ENCODE data around the gene NCMAP.

Gene NCMAP

DNA sequence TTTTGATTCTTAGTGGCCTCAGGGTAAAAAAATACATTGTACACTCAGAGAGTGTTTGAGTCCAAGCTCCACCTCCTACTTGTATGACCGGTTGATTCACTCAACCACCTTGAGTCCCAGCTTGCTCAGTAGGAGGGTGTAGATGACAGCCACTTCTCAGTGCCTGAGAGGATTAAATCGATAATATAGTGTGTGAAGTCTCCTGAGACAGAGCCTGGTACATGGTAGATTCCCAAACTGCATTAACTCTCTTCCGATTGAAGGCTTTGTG lies 38.4 kb downstream of the NCMAP start:
- Mint-ChIP-seq H3K4me3 (no peak overlapping the region), H3K9me3 (no peaks in the 10 kb centered on the region), H3K27me3 (peaks cover 39% of the 10 kb centered on the region), H3K27ac (no peak overlapping the region), H3K36me3 (no peaks in the 10 kb centered on the region), H3K4me1 (no peaks in the 10 kb centered on the region)
- CTCF ChIA-PET: no interaction called here
- DNase-seq: no peak

DNA sequence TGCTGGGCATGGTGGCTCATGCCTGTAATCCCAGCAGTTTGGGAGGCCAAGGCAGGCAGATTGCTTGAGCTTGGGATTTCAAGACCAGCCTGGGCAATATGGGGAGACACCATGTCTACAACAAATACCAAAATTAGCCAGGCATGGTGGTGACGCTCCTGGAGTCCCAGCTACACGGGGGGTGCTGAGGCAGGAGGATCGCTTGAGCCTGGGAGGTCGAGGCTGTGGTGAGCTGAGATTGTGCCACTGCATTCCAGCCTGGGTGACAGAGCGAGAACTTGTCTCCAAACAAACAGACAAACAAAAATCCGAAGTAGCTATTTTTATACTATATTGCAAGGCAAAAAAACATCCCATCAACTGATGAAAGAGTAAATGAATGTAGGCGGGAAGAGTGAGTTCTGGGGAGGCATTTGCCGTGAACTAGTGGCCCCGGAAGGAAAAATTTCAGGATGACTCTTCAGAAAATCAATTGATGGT lies 40.6 kb downstream of the NCMAP start:
- H3K9me3 Mint-ChIP-seq: no peaks in the 10 kb centered on the region
- CTCF ChIA-PET: interaction anchor here (0.9 to 1.3 kb wide), 2 partner anchors 9 to 17 kb away, joined by 4 to 9 read pairs; no protein-coding TSS in a partner anchor
- no peak for DNase-seq
- H3K27ac Mint-ChIP-seq: no peak overlapping the region
- peaks cover 34% of the 10 kb centered on the region for H3K27me3 Mint-ChIP-seq
- no peaks in the 10 kb centered on the region for H3K36me3 Mint-ChIP-seq
- no peak overlapping the region for H3K4me3 Mint-ChIP-seq
- H3K4me1 Mint-ChIP-seq: no peaks in the 10 kb centered on the region

DNA sequence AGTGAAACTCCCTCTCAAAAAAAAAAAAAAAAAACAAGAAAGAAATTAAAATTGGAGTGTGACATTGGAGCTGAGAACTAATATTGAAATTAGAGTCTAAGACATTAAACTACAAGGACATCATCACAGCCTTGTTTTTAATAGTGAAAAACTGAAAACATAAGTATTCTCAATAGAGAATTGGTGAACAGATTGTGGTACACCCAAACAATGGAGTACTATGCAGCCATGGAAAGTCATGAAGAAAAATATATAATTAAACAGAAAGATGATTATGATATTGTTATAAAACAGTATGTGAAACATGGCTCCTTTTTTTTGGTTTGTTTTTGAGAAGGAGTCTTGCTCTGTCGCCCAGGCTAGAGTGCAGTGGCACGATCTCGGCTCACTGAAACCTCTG lies 43.4 kb downstream of the NCMAP start:
- CTCF ChIA-PET: interaction anchor here (1.2 kb wide), 1 partner anchor 231 kb away, joined by 5 read pairs; no protein-coding TSS in a partner anchor
- H3K4me1 Mint-ChIP-seq: no peaks in the 10 kb centered on the region
- H3K27me3 Mint-ChIP-seq: peaks cover 27% of the 10 kb centered on the region
- H3K27ac Mint-ChIP-seq: no peak overlapping the region
- H3K36me3 Mint-ChIP-seq: no peaks in the 10 kb centered on the region
- no peak for DNase-seq
- H3K9me3 Mint-ChIP-seq: no peaks in the 10 kb centered on the region
- no peak overlapping the region for H3K4me3 Mint-ChIP-seq

DNA sequence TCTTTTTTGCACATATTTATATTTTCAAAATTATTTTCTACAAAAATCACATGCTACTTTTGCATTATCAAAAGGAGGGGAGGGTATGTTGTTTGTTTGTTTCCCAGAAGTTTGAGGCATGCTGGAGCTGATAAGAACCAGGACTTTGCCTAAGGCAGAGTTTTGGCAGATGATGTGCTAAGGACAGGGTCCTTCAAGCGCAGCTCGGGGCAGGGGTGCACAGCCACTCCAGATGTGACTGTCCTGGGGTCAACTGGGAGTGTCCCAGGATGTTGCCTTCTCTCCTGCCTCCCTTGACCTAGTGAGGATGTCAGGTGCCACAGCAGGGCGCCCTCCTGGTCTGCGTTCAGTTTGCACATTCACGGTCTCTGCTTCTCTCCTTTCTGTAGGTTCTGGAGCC lies 44.7 kb downstream of the NCMAP start:
- Mint-ChIP-seq H3K9me3 (no peaks in the 10 kb centered on the region), H3K27ac (no peak overlapping the region), H3K36me3 (no peaks in the 10 kb centered on the region), H3K4me1 (no peaks in the 10 kb centered on the region), H3K27me3 (peaks cover 25% of the 10 kb centered on the region), H3K4me3 (no peak overlapping the region)
- no peak for DNase-seq
- CTCF ChIA-PET: no interaction called here

DNA sequence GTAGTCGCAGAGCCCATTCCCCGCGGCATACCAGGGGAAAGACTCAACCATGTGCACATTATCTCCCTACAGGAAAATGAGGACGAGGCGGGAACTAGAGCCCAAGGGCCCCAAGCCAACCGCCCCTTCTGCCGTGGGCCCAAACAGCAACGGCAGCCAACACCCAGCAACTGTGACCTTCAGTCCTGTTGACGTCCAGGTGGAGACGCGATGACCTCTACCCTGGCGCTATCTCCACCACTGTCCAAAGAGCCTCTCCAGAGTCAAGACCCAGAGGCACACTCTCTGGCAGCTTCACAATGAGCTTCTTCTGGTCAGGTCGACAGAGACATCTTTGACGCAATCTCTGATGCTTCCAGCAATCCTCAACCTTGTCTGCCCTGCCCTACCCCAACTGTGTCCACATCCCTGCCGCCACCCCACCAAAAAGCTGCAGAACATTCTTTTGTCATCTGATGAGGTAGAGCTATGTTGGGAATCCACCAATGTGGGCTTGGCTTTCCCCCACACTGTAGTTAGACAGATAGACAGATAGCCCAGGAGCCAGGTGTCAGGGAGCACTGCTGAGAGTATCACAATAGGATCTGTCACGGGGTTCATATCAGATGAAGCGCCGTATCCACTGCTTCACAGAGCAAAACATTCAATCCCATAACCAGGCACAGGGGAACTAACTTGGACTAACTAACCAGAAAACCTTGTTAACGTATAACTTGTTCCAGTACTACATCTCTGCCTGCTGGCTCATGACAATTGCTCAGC lies 49.8 kb downstream of the NCMAP start:
- H3K9me3 Mint-ChIP-seq: no peaks in the 10 kb centered on the region
- no peak overlapping the region for H3K4me3 Mint-ChIP-seq
- peaks cover 39% of the 10 kb centered on the region for H3K27me3 Mint-ChIP-seq
- H3K27ac Mint-ChIP-seq: no peak overlapping the region
- no peaks in the 10 kb centered on the region for H3K36me3 Mint-ChIP-seq
- H3K4me1 Mint-ChIP-seq: no peaks in the 10 kb centered on the region
- no peak for DNase-seq
- CTCF ChIA-PET: no interaction called here

DNA sequence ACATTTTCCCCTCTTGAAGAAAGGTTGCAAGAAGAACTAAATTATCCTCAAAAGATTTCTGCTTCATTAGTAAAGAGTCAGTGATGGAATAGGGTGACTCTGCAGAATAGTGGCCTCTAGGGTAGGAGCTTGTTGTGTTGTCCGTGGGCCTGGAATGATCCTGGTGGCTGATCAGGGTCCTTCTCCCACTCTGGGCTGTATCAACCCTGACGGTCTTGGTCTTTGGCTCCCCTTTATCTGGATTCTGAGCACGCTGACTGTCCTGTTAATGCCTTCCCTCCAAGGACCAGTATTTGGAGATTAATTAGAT lies 50.4 kb downstream of the NCMAP start:
- Mint-ChIP-seq H3K4me3 (no peak overlapping the region), H3K36me3 (no peaks in the 10 kb centered on the region), H3K4me1 (no peaks in the 10 kb centered on the region), H3K27me3 (peaks cover 39% of the 10 kb centered on the region), H3K9me3 (no peaks in the 10 kb centered on the region), H3K27ac (no peak overlapping the region)
- CTCF ChIA-PET: no interaction called here
- no peak for DNase-seq

DNA sequence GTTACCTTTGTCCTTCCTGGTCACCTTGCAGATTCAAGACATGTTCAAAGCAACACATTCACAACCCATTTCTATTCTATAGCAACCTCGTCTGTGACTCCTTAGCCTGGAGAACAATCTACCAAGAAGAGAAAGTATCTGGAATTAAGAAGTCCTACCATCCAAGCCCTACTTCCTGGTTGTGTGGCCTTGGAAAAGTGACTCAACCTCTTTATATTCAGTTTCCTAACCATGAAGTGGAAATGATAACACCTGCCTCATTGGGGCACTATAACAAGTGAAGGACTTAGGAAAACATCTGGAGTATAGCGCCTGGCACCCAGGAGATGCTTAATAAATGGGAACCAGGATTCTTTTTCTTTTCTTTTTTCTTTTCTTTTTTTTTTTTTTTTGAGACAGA lies 50.7 kb downstream of the NCMAP start:
- peaks cover 39% of the 10 kb centered on the region for H3K27me3 Mint-ChIP-seq
- CTCF ChIA-PET: no interaction called here
- DNase-seq: no peak
- no peaks in the 10 kb centered on the region for H3K36me3 Mint-ChIP-seq
- no peak overlapping the region for H3K4me3 Mint-ChIP-seq
- H3K4me1 Mint-ChIP-seq: no peaks in the 10 kb centered on the region
- H3K9me3 Mint-ChIP-seq: no peaks in the 10 kb centered on the region
- no peak overlapping the region for H3K27ac Mint-ChIP-seq

DNA sequence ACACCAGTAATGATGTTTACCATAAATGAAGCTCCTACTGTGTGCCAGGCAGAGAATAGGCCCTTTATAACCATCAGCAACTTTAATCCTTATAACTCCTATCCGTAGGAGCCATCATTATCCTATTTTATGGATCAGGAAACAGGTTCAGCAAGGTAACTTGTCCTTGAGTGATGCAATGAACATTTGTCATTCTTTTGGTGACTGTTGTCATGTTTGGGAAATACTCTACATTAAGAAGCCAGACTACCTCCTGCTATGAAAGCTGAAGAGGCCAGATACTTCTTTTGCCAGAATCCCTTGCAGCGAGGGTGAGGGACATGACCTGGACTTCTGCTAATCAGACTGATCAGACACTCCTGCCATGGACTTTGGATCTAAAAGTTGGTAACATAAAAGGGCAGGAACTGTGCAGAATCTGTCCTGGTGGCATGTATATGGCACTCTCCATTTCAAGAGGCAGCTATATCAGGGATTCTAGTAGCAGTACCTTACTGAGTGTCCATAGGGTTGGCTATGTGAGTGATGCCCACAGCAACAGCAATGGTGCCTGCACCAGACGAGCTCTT lies 54.1 kb downstream of the NCMAP start:
- DNase-seq: no peak
- Mint-ChIP-seq H3K4me1 (no peaks in the 10 kb centered on the region), H3K4me3 (no peak overlapping the region), H3K36me3 (no peaks in the 10 kb centered on the region), H3K27me3 (peaks cover 42% of the 10 kb centered on the region), H3K27ac (no peak overlapping the region), H3K9me3 (no peaks in the 10 kb centered on the region)
- CTCF ChIA-PET: no interaction called here

DNA sequence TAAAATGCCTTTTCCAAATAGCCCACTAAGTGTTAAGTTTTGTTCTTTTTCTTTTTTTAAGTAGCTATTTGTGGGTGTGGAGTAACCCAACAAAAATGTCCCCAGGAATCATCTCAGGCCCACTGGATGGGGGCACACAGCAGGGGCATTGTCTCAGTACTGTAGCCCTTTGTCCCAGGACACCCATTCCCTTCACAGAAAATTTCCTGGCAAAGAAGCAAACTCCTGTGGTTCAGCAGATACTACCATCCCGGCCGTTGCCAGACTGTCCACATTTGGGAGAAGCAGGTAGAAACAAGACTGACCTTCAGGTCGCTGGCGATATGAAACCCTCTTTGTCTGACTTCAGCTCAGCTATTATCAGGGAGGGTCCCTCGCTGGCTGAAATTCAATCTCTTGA lies 63.5 kb downstream of the NCMAP start:
- Mint-ChIP-seq H3K36me3 (no peaks in the 10 kb centered on the region), H3K4me3 (no peak overlapping the region), H3K9me3 (no peaks in the 10 kb centered on the region), H3K4me1 (no peaks in the 10 kb centered on the region), H3K27ac (no peak overlapping the region), H3K27me3 (peaks cover 66% of the 10 kb centered on the region)
- CTCF ChIA-PET: interaction anchor here (1.1 kb wide), 1 partner anchor 28 kb away, joined by 3 read pairs; no protein-coding TSS in a partner anchor
- no peak for DNase-seq

DNA sequence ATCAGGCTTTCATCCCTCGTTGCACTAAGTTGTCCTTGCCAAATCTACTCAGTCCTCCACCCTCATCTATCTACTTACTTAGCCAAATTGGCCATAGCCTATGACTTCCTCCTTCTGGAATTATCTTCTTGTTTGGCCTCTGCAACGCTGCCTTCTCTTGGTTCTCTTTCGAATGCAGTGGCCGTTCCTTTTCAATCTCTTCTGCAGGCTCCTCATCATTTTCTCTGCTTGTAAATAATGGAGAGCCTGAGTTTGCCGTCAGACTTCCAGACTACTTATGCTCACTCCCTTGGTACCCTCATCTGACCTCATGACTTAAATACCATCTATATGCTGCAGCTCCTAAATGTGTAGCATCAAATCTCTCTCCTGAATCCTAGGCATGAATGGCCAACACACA lies 64.8 kb downstream of the NCMAP start:
- Mint-ChIP-seq H3K27ac (no peak overlapping the region), H3K4me3 (no peak overlapping the region), H3K27me3 (peaks cover 65% of the 10 kb centered on the region), H3K9me3 (no peaks in the 10 kb centered on the region), H3K4me1 (no peaks in the 10 kb centered on the region), H3K36me3 (no peaks in the 10 kb centered on the region)
- CTCF ChIA-PET: interaction anchor here (1.9 kb wide), 1 partner anchor 13 kb away, joined by 6 read pairs; no protein-coding TSS in a partner anchor
- no peak for DNase-seq

DNA sequence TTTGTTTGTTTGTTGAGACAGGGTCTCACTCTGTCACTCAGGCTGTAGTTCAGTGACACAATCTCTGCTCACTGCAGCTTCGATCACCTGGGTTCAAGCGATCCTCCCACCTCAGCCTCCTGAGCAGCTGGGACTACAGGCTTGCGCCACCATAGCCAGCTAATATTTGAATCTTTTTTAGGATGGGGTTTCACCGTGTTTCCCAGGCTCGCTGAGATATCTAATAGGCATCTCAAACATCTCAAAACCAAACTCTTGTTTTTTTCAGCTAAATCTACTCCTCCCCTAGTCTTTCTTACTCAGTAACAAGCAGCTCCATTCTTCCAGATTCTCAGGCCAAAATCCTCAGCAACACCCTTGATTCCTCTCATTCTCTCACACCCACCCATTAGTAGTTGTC lies 65.2 kb downstream of the NCMAP start:
- H3K4me3 Mint-ChIP-seq: no peak overlapping the region
- H3K9me3 Mint-ChIP-seq: no peaks in the 10 kb centered on the region
- no peaks in the 10 kb centered on the region for H3K4me1 Mint-ChIP-seq
- no peak overlapping the region for H3K27ac Mint-ChIP-seq
- H3K36me3 Mint-ChIP-seq: no peaks in the 10 kb centered on the region
- CTCF ChIA-PET: interaction anchor here (1.9 kb wide), 1 partner anchor 13 kb away, joined by 6 read pairs; no protein-coding TSS in a partner anchor
- no peak for DNase-seq
- H3K27me3 Mint-ChIP-seq: peaks cover 67% of the 10 kb centered on the region

DNA sequence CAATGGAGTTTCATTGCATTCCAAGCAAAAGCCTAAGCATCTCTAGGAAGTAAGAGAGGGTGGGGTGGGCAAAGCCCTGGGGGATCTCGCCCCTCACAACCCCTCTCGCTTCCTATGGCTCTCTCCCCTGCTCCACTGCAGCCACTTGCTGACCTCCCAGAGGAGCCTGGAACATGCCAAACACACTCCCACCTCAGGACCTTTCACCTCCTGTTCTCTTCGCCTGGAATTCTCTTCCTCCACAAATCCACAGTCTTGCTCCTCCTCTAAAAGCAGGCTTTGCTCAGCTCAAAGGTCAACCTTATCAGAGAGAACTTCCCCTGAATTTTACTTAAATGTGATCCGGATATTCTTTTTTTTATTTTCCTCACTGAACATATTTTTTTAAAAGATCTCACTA lies 66.3 kb downstream of the NCMAP start:
- DNase-seq: no peak
- H3K36me3 Mint-ChIP-seq: no peaks in the 10 kb centered on the region
- no peaks in the 10 kb centered on the region for H3K9me3 Mint-ChIP-seq
- H3K4me1 Mint-ChIP-seq: no peaks in the 10 kb centered on the region
- H3K27me3 Mint-ChIP-seq: peaks cover 69% of the 10 kb centered on the region
- CTCF ChIA-PET: interaction anchor here (0.9 to 1.9 kb wide), 2 partner anchors 12 to 231 kb away, joined by 3 to 6 read pairs; no protein-coding TSS in a partner anchor
- H3K4me3 Mint-ChIP-seq: no peak overlapping the region
- no peak overlapping the region for H3K27ac Mint-ChIP-seq

DNA sequence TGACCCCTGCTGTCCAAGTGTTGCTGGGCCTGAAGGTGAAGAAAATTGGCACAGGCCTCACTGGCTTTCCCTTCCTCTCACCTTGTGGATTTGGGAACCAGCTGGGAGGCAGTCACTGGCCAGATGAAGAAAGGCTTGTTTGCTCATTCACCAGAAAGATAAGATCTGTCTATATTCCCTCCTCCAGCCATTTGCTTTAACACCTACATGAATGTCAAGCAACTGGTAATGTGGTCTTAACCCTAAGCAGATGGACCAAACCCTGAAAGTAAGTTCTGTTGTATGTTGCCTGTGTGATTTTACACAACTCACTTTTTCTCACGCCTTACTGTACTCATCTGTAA lies 76.9 kb downstream of the NCMAP start:
- CTCF ChIA-PET: interaction anchor here (1.0 to 1.9 kb wide), 2 partner anchors 11 to 240 kb away, joined by 4 to 6 read pairs; no protein-coding TSS in a partner anchor

DNA sequence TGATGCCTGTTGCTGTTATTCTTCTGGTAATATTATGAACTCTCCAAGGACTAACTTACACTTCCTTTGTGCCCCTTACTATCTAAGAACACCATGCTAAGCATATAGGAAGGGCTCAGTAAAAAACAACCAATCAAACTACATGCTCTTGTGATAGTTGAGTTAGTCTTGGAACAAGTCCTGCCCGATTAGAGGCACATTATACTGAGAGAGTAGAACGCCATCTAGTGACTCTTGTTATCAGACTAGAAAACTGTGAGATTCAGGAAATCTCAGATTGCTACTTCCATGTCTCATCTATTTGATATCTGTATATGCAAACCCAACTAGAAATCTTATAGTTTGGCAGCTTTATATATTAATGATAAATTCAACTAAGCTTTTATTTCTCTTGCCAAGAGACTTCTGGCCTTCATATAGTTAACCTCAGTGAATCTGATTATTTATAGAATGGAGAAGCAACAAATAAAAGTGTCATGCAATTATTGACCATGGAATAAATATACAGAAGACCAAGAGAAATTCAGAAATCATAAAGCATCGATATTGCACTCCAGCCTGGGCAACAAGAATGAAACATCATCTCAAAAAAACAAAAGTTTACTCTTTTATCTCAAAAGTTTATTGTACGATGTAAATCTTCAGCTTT lies 79.4 kb downstream of the NCMAP start:
- Mint-ChIP-seq H3K36me3 (no peaks in the 10 kb centered on the region), H3K9me3 (no peaks in the 10 kb centered on the region), H3K27ac (no peak overlapping the region), H3K4me1 (peaks cover 8% of the 10 kb centered on the region), H3K27me3 (peaks cover 27% of the 10 kb centered on the region), H3K4me3 (no peak overlapping the region)
- CTCF ChIA-PET: interaction anchor here (0.7 to 4.8 kb wide), 7 partner anchors 48 to 436 kb away, joined by 3 to 28 read pairs (median 3); partner anchors contain the start of gene NIPAL3
- no peak for DNase-seq

More for the DNA sequence above, 76.9 kb downstream of the NCMAP start:
- no peak overlapping the region for H3K4me3 Mint-ChIP-seq
- H3K36me3 Mint-ChIP-seq: no peaks in the 10 kb centered on the region
- no peak for DNase-seq
- H3K4me1 Mint-ChIP-seq: peaks cover 2% of the 10 kb centered on the region
- no peak overlapping the region for H3K27ac Mint-ChIP-seq
- no peaks in the 10 kb centered on the region for H3K9me3 Mint-ChIP-seq
- peaks cover 28% of the 10 kb centered on the region for H3K27me3 Mint-ChIP-seq

All from activated naive CD4-positive, alpha-beta T cell treated with anti-CD3 and anti-CD28 coated beads, Interleukin-2, amount 10 ng/mL, durations not matched to agents 7 days and 5 days (primary cell).